ENCODE measurements around the gene A4GALT.

The A4GALT gene

DNA sequence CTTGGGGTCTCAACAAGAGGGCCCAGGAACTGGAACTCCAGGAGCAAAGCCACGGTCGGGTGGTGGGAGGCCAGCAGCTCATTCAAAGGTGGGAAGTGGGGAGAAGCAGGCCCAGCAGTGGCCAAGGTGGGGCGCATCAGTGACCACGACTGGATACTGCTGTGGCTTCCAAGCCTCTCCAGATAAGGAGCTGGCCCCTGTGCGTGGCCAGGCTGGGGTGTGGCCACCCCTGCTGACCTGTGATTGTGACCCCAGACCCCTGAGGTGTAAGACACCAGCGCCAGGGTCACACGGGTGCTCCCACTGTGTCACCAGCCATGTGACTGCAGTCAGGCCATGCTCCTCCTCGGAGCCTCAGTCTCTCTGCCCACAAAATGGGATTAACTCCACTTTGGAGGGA lies 20.3 kb downstream of the A4GALT start:
- no peak for DNase-seq

DNA sequence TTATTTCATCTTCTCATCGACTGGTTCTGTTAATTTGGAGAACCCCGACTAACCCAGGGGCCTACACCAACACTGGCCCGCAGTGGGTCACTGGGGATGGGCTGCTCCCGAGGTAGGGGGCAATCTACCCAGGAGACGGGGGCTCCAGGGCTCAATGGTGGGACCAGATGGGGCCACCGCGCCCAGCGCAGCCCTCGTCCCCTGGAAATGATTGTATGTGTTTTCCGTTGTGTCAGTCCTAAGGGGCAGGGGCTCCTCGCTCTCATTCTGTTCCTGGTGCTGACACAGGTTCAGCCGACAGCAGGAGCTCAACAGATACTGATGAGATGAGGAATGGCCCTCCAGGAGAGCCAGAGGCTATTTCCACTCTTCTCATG lies 20.7 kb downstream of the A4GALT start:
- DNase-seq: no peak

GRCh38 chr22:42699281-42699975 lies 21.2 kb downstream of the A4GALT start:
- DNase-seq: no peak

DNA sequence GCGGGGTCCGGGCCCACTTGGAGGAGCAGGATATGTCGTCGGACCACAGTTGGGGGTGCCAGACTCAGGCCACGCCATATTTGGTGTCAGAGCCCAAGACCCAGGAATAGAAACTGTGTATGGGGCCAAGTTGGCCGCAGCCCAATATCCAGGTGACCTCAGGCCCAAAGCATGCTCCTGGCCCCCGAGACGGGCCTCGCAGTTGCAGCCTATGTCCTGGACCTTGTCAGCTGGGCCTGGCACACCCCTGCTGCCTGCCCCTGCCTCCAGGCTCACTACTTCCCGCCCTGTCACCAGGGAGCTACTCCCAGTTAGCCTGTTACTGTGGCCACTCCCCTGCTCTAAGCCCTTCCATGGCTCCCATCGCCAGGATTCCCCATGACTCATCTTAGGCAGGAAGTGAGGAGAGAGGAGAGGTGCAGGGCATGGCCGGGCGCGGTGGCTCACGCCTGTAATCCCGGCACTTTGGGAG lies 23.1 kb downstream of the A4GALT start:
- DNase-seq: no peak

DNA sequence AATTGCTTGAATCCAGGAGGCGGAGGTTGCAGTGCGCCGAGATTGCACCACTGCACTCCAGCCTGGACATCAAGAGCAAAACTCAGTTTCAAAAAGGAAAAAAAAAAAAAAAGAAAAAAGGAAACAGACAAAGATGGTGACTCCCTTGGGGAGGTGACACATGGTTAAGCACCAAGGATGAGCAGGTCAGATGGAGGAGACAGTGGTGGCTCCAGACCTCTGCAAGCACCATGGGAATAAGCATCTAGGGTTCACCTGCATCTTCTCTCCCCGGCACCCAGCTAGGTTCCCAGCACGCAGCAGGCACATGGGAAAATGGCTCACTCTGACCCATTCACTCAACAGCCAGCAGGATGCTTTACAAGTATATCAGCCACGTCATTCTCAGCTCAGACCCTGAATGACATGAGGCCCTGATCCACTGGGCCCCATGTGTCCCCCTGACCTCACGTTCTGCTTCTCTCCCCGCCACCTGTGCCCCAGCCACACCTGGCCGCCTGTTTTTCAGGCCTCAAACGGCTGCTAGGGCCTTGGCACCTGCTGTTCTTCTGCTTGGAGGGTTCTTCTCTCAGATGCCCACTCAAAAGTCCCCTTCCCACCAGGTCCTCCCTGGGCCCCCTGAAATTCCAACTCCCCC lies 24.2 kb downstream of the A4GALT start:
- no peak for DNase-seq

GRCh38 chr22:42695294-42695693 lies 25.4 kb downstream of the A4GALT start:
- no peak for DNase-seq

DNA sequence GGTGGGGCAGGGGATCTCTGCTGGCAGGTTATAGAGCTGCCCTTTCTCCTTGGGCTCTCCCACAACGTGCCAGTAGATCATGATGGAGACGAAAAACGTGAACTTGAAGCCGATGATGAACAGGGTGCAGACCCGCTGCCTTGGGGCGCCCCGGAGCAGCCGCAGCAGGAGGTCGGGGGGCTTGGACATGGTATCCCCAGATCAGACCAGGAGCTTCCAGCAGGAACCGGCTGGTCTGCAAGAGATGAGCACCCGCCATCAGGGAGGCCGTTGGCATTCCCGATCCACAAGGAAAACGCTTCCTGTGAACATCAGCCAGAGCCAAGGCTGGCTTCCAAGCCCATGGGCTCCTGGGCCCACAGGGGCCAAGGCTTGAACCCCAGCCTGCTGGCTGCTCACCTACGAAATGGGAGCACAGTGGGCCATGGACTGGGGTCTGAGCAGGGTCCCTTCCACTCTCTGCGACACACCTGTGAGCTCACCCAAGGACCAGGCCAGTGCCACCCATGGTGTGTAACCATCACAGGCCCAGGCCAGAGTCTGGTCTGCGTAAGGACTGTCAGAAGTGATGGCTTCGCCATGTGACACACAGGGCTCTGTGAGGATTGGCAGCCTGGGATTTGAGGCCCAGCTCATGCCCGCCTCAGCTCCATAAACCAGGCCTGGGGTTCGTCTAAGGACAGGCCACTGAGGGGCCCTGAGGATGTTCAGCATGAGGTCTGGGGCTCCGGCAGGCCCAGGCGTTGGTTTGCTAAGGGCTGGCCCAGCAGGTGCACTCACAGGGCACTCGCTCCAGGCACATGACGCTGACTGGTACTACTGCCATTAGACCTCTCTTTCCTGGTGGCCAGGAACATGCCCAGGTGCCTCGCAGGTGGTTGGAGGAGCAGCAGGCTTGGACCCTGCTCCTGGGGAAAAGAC lies 26.6 kb downstream of the A4GALT start:
- no peak for DNase-seq

DNA sequence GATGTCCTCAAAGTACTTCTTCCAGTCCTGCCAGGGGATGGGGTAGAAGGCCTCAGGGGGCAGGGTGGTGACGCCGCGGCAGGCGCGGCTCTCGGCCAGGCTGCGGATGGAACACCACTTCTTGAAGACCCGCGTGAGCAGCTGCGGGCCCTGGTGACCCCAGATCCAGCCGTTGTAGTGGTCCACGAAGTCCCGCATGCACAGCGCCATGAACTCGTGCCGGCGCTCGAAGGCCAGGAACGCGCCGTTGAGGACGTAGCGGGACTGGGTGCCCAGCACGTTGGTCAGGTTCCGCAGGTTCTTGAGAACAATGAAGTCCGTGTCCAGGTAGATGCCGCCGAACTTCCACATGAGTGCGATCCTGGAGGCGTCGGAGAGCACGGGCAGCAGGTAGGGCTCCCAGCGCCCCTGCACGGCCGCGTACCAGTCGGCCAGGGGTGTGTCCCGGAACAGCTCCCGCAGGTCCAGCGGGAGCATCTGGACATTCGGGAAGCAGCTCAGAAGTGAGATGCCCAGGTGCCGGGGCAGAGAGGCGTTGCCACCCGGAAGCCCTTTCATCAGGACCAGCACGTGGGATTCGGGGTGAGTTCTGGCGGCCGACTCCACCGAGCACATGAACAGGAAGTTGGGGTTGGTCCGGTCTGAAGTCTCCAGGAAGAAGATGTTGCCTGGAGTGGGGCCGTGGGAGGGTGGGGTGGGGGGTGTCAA lies 27.5 kb downstream of the A4GALT start:
- DNase-seq: no peak

GRCh38 chr22:42692239-42693054 lies 28.2 kb downstream of the A4GALT start:
- DNase-seq: no peak

DNA sequence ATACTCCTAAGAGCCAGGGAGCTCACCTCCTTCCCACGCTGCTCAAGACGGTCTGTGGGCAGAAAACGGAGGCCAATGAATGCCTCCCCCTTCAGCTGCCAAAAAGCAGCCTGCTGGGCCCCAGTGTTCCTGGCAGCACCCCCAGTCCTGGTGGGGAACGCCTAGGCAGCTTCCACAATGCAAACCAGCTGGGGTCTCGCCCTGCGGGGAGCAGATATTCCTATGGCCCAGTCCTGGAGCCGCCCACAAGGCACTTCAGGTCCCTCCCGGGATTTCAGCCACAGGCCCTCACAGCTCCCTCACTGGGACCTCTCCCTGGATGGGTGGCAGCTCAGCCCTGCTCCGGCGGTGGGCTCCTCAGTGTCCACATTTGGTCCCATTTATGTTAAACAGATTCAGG lies 29.2 kb downstream of the A4GALT start:
- no peak for DNase-seq

GRCh38 chr22:42688241-42689211 lies 32.1 kb downstream of the A4GALT start:
- no peak for DNase-seq

DNA sequence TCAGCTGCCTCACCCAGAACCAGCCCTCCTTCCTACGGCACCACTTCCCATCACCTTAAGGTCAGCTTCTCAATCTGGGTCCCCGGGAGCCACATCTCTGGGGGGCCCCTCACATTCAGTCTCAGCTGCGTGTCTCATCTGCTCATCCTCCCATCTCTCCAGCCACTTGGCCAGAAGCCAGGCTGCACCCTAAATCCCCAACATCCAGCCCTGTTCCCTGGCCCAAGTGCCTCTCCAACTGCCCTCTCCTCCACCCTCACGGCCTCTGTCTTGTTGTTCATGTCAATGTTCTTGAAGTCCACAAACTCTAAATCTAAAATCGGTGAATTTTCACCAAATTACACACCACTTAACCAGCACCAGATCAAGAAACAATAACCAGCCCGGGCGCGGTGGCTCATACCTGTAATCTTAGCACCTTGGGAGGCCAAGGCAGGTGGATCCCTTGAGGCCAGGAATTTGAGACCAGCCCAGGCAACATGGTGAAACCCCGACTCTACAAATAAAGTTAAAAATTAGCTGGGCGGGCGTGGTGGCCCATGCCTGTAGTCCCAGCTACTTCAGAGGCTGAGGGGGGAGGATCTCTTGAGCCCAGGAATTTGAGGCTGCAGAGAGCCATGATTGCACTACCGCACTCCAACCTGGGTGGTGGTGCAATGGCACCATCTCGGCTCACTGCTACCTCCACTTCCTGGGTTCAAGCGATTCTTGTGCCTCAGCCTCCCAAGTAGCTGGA lies 33.7 kb downstream of the A4GALT start:
- no peak for DNase-seq

- DNase-seq: no peak
These were observed 34.6 kb downstream of the A4GALT start for GRCh38 chr22:42685941-42686653.

DNA sequence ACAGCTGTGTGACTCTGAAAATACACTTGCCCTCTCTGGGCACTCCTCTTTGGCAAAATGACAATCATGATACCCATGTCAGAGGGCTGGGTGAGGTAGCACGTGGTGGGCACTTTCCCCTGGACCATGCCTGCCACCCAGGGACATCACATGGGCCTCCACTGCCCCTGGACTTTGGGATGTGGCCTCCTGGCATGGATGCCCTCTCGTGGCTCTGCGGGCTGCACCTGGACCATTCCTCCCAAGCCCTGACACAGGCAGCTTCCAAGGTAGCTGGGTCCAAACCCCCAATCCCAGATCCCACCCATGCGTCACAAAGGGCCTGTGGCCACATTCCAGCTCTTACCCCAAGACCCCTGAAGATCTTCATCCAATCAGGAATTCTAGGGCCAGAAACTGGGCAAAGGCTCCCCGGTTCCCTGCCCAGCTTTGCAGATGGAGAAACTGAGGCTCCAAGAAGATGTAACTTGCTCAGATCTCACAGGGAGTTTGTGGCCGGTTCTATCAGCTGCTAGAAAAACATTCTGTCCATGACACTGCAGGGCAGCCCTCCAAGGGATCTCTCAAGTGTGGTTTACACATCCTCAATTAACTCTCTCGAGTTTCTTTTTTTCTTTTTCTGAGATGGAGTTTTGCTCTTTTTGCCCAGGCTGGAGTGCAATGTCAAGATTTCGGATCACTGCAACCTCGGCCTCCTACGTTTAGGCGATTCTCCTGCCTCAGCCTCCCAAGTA lies 36.0 kb downstream of the A4GALT start:
- no peak for DNase-seq

DNA sequence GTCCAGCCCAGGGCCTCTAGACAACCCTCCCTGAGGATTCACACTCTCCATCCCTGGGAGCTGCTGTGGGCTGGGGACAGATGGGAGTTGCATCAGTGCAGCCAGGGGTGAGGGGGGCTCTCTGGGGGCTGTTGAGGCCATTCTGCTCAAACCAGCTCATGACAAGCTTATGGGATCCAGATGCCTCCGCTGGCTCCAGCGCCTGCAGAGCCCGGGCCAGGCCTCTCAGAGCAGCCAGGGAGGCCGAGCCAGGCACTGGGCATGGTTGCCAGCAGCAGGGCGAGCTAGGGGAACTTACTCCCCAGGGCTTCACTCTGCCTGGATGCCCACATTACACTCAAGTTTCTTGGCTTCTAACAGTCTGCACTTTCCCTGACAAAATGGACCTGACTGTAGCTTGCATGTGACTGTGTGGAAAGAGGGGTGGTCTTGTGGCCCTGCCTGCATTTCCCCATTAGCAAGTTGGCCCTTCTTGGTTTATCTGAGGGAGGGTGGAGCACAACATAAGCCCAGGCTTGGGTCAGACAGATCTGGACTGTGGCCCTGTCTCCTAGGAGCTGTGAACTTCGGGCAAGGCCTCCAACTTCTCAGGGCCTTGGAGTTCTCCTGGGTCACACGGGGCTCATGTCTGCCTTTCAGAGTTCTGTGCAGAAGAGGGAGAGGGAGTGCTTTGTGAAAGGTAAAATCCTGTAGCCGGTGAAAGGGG lies 36.9 kb downstream of the A4GALT start:
- no peak for DNase-seq

DNA sequence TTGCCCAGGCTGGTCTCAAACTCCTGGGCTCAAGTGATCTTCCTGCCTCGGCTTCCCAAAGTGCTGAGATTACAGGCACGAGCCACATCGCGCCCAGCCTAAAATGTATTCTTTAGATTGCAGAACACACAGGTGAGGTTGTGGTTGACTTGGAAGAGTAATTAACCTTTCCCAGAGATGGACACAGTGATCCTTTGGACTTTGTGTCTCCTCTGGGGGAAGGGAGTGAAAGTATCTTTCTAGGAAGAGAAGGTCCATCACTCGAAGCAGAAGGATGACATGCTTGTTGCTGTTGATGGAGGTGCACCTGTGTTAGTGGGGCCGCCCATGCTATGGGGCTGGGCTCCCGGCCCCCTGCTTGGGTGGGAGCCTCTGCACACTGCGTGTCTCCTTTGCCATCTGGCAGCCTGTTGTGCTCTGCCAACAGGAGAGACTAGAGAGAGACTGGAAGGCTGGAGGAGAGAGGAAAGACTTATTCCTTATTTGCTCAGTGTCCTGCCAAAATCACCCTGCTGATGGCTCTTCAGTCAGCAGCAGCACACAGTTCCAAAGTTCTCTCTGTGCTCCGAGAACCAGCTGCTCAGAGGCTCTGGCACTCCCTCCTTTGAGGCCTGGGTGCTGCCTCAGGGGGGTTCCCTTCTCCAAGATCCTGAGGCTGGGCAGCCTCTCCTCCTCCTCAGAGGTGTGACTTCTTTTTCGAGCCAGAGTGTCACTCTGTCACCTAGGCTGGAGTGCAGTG lies 38.4 kb downstream of the A4GALT start:
- no peak for DNase-seq

DNA sequence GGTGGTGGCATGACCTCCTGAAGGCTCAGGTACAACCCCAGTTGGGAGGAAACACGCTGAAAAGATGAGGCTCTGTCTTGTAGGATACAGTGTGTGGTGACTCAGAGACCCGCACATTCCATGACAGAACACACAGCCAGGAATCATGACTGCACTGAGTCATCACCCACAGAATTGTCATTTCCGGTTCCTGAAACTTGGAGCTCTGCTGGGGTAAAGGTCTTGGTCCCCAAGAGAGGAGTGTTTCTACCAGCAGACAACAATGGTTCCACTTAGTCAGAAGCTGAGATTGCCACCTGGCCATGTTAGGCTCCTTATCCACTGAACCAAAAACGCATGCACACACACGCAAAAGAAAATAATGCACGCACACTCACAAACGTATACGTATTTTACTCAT lies 40.0 kb downstream of the A4GALT start:
- no peak for DNase-seq

Measured in NCI-H774 (cell line).